ENCODE results near the gene DCAF8L2.
"Not testable (repeated sequence)": the region's sequence is repeated elsewhere in the genome, so short reads cannot be mapped to it uniquely, and the experiment has no call there.

Gene DCAF8L2

DNA sequence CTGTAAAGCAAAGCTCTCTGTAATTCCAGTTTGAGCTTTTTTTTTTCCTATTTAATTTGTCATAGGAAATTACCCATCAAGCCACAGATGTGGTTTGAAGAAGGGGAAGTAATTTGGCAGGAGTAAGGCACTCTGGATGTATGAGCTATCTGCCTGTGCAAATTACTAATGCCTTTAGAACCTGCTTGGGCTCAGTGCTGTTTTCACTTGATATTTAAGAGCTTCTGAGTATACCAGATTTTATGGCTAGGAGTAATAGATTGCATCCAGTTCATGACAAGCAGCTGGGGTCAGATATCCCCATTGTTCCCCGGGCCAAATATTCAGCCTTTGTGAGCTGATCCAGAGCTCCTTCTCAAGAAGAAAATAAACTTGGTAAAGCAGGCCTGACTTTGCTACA is 89.1 kb downstream of the DCAF8L2 start:
- DNase-seq (ENCODE audit: low spot score) = no peak

DNA sequence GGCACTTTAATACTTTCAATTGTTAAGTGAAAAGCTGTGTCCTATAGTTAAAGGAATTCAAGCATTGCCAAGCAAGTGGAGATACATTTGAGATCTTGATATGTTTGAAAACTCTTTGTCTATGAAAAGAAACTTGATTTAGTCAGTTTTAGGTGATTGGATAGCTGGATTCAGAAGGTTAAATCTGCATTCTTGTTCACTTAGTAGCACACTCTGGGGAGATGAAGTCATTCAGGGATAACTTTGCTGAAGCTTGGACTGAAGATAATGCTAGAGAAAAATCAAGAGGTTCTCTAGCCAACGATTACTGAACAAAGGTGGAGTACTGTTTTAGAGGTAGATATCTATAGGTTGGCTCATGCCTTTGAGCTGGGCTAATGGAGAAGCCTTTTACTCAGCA is 90.6 kb downstream of the DCAF8L2 start:
- no peak for DNase-seq (ENCODE audit: low spot score)

DNA sequence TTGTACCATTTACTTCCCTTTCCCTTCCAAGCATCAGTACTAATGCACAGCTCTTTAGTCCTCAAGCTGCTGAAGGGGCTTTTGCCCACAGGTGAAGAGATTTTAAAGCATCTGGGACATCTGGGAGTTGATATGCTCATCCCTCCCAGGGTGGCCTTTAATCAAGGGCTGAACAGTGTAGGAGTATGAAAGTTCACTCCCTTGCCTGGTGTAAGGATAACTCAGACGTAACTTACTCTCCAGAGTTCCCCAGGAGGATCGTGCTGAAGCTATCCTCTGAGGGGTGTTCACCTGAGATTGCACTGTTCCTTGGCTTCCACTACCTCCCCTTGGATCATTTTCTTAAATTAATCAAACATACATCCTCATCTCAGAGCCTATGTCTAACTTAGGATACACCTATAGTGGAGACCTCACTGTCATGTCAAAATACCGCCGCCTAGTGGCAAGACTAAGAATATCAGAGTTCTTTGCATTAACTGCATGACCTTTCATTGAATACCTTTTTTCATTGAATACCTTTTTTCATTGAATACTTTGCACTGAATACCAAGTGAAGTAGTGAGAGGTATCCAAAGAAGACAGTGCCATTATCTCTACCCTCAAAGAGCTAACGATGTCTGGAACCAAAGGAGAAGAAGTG is 93.5 kb downstream of the DCAF8L2 start:
- not testable (repeated sequence) for DNase-seq (ENCODE audit: low spot score)

DNA sequence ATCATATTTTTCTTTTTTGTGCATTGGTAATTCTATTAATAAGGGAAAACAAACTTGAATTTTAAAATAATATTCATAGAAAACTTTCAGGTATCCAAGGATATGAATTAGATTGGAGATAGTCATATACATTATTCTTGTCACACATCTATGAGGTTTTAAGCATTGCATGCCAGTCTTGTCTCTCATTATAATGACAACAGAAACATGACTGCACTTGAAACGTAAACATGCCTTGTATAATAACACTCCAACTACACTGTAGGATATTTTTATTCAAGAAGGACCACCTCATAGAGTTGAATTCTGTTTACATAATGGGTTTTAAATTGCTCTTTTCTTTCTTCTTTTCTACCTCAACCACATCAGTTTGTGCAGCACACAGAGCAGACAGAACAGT is 104.5 kb downstream of the DCAF8L2 start:
- DNase-seq (ENCODE audit: low spot score) = no peak

DNA sequence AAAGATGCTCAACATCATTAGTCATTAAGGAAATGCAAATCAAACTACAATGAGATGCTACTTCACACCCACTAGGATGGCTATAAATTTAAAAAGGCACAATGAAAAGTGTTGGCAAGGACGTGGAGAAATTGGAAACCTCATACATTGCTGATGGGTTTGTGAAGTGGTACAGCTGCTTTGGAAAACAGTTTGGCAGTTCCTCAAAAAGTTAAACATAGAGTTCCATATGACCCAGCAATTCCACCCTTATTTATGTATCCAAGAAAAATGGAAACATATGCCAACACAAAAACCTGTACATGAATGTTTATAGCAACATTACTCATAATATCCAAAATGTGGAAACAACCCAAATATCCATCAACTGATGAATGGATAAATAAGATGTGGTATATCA is 116.4 kb downstream of the DCAF8L2 start:
- no peak for DNase-seq (ENCODE audit: low spot score)

DNA sequence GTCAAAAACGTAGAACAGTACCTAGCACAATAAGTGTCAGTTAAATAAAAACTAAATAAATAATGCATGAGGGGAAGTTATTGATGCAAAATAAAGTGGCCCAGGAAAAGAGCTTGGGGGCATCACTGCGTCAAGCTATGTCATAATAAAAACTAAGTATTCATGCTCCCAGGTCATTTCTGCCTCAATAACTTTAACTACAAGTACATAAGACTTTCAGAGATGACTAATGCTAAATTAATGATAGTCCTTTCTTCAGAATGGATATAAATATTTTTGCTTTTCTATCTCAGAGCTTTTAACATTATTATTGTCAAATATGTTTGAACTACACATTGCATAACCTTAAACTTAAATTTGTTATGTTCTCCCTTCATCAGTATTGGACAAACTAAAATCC is 125.5 kb downstream of the DCAF8L2 start:
- no peak for DNase-seq (ENCODE audit: low spot score)

DNA sequence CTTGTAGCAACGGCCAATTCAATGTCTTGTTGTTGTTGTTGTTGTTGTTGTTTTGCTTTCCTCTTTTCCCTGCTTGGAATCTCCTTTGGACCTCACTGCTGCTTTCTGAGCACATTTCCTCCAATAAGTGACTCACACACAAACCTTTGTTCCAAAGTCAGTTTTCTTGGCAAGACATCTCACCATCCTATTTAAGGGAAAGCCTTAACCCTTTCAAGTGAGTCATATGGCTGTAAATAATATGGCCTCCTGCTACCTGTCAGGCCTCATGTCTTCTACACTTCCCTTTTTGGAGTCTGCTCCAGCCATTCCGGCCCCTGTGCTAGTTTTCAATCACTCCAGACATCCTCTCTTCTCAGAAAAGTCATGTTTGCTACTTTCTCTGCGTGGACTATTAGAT is 138.1 kb downstream of the DCAF8L2 start:
- DNase-seq (ENCODE audit: low spot score) = no peak

DNA sequence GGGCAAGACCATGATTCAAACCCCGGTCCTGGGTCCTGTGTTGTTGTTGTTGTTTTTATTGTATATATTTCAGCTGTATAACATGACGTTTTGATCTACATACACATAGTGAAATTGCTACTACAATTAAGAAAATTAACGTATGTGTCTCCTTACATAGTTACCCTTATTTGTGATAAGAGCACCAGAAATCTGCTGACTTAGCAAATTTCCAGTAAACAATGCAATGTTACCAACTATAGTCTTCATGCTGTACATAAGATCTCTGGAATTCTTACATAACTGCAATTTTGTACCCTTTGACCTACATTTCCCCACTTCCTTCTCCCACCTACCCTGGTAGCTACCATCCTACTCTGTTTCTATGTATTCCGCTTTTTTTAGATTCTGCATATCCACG is 141.8 kb downstream of the DCAF8L2 start:
- no peak for DNase-seq (ENCODE audit: low spot score)

DNA sequence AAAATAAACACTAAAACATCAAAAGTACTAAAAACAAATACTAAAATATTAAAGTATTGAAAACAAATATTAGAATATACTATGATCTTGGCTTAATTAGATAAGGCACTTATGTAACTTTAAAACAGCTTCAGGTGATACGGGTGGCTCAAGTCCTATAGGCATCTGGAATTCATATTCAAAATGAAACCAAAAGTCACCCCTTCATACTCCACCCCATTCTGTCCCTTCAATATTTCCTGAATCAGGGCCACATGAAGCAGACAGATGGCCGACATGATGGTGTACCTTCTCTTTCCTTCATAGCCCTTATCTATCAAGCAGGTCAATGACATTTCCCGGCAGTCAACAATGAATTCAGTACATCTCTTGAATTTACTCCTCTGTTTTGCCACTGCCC is 145.8 kb downstream of the DCAF8L2 start:
- DNase-seq (ENCODE audit: low spot score) = no peak

DNA sequence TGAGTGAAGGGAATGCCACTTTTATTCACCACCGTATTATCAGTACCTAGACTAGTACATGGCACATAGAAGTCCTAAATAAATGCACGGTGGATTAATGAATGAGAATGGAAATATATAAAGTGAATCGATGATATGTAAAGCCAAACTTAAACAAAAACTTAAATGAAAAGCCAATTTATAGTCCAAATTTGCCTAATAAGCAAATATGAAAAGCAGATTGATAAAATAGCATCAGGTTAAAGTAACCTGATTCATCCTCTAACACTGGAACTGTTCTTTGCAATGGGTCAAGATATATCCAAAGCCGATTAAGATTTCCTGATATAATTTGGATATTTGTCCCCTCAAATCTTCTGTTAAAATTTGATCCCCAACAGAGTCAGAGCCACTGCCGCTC is 150.8 kb downstream of the DCAF8L2 start:
- DNase-seq (ENCODE audit: low spot score) = no peak

DNA sequence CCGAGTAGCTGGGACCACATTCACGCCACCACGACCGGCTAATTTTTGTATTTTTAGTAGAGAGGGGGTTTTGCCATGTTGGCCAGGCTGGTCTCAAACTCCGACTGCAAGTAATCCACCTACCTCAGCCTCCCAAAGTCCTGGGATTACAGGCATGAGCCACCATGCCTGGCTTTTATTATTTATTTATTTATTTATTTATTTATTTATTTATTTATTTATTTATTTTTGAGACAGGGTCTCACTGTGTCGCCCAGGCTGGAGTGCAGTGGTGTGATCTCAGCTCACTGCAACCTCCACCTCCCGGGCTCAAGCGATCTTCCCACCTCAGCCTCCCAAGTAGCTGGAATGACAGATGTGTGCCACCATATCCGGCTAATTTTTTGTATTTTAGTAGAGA is 153.4 kb downstream of the DCAF8L2 start:
- not testable (repeated sequence) for DNase-seq (ENCODE audit: low spot score)

DNA sequence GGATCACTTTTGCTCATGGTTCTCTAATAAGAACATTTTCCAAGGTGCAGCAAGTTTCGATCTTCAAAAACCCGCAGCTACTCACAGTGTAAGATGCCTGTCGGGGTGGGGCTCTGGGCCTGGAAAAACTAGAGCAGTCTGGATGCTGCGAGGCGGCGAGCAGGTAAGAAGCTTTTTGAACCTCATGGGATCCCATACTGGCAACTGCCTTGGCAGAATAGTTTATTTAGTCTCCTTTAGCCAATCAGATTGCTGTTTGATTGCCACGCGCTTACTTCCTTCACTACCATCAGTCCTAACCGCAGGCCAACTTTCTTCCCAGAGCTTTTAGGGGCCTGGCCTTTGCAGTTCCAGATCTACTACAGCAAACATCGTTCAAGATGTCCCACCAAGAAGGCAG is 156.4 kb downstream of the DCAF8L2 start:
- no peak for DNase-seq (ENCODE audit: low spot score)

DNA sequence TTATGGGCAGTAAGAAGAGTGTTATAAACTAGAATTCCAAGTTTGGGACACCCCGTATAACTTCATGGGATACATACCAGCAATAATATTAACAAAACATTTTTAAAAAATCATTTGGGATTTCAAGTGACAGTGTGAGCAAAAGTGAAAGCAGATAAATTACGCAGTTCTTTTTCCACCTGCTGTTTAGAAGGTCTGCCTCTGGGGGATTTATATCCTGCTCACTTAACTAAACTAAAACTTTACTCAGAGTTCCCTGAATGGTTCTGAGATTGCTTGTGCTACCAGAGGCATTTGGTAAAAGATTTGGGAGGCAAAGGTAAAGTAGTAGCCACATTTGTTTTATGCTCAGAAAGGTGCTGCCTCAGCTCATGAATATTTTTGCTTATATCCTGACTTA is 160.2 kb downstream of the DCAF8L2 start:
- not testable (repeated sequence) for DNase-seq (ENCODE audit: low spot score)

DNA sequence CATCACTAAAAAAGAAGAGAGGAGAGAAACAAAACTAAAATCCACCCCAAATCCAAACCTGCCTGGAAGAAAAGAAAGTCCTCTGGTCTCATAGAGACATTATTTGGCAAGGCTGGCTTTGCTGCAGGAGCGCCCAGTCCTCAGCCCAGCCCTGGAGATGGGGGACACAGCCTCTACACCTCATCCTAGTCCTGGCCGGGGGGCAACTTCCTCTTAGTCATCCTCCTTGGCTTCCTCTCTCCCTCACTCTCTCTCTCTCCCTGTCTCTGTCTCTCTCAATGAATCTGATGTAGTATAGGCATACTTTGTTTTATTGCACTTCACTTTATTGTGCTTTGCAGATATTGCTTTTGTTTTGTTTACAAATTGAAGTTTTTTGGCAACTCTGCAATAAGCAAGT is 161.8 kb downstream of the DCAF8L2 start:
- DNase-seq (ENCODE audit: low spot score) = no peak

DNA sequence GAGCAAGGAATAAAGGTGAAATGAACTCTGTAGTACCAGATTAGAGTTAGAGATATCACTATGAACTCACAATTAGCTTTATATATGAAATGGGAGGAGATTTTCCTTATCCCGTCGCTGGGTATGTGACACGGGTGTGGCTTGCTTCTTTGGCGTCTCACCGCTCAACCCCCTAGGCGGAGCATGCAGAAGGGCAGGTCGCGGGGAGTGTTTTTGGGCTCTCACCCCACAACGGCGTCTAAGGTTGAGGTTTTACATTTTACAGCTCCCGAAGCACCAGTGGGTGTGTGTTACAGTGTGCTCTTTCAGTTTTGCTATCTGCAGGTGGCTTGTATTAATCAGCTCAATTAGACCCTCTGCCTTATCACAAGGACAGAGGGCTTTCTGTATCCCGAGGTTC is 175.6 kb downstream of the DCAF8L2 start:
- no peak for DNase-seq (ENCODE audit: low spot score)

DNA sequence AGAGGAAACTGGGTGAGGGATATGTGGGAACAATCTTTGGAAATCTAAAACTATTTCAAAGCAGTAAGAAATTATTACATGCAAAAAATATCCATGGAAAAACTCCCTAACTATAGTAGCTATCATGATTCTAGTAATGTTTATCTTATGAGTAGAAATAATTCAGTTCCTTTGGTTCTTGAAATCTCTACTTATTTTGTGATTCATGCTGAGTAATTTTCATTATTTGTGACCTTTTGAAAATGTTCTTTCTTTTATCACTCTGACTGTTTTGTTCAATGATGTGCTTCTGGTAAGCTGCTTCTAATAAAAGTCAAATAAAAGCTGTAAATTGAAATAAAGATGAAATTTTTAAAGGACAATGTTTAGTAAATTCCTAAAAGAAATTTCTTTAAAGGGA is 177.2 kb downstream of the DCAF8L2 start:
- DNase-seq (ENCODE audit: low spot score) = no peak

DNA sequence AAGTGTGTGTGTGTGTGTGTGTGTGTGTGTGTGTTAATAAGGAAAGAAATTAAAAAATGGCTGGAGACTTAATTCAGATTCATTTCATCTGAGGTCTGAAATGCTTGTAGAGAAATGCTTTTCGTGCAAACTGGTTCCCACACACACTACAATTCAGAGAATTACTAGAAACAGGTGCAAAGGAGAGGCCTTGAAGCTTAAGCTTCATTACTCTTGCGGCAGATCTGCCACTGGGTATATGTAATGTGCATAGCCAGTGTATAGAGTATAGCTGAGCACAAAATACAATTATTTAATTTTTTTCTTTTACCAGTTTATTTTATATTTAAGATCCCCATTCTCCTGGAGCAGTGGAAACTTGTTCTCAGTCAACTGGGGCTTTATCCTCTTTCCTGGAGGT is 185.8 kb downstream of the DCAF8L2 start:
- no peak for DNase-seq (ENCODE audit: low spot score)

DNA sequence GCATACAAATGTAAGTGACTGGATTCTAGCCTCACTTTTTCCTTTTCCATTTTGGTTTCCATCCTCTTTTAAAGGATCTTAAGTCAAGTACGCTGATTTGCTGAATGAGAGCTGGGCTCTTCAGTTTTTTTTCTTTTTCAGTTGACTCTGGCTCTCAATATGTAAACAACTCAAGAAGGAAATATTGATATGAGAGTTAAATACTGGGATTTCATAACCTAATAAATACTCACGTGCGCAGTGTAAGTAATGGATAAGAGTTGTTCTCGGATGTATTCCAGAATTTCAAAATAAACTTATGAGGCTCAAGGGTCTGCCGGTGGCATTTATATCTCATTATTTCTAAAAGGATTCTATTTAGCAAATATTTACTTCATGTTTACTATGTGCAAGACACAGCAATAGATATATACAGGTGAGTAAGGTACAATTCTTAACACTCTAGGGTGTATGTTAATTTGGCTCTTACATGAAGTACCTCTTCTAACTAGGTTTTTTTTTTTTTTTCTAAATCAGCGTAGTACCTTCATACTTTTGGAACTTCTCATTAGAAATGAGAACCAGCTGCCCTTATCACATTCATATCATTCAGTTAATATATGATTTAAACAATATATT is 206.6 kb downstream of the DCAF8L2 start:
- no peak for DNase-seq (ENCODE audit: low spot score)

DNA sequence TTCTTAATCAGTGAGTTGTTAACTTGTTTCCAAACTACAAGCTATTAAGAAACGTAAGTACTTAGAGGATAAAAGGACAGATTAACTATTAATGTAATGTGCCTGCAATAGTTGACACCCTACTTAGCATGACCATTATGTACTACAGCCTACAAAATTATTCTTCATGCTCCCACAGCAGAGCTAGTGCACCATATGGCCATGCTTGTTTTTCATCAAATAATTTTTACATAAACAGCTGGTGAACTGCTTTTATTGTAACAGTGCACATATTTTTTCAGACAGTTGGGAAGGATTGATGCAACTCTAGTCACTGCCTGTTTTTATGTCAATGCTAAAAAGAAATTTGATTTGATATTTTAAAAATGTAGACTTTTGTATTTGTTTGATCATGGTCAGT is 207.4 kb downstream of the DCAF8L2 start:
- no peak for DNase-seq (ENCODE audit: low spot score)
